WTC11 (cell line): ENCODE measurements around the gene NPW. TPM values are rescaled to one million over a fixed set of nuclear protein-coding genes. Genes with fewer than 3 reads are reported as not detected.
A peak's percentile ranks its signal among the peaks of the same experiment; 100 is the strongest.
"Not testable (repeated sequence)": the region's sequence is repeated elsewhere in the genome, so short reads cannot be mapped to it uniquely, and the experiment has no call there.

Source experiments
- ATAC-seq: fragments of 200-7000 bp; cut with Tn5 transposase; 2 replicates; pipeline ENCODE4 v1.10.0; 2021; ENCODE audit warnings: mild to moderate bottlenecking, moderate library complexity
- CTCF ChIA-PET: fragments of 300-600 bp; sonication (Branson Sonifier 250); formaldehyde crosslinking; loops from one replicate; lab custom pipeline; 2021; ENCODE audit warnings: antibody characterized with exemption; lab: Charles Lee
- POLR2A ChIA-PET: fragments of 350-600 bp; sonication (Branson Sonifier 250); formaldehyde crosslinking; loops from one replicate; lab custom pipeline; 2021; ENCODE audit warnings: antibody characterized with exemption; lab: Charles Lee
- DNase-seq: peaks from one replicate; pipeline ENCODE4 v3.0.0; 2021; ENCODE audit warnings: low spot score
- H3K27ac Mint-ChIP-seq: 2 replicates; pipeline ENCODE4 v1.8.0; 2021; ENCODE audit warnings: mixed read lengths
- H3K27me3 Mint-ChIP-seq: 2 replicates; pipeline ENCODE4 v1.8.0; 2021; ENCODE audit warnings: low read depth, mild to moderate bottlenecking, moderate library complexity, mixed read lengths
- H3K36me3 Mint-ChIP-seq: 2 replicates; pipeline ENCODE4 v1.8.0; 2021; ENCODE audit warnings: mixed read lengths
- H3K4me1 Mint-ChIP-seq: 2 replicates; pipeline ENCODE4 v1.8.0; 2022; ENCODE audit warnings: mixed read lengths
- H3K4me3 Mint-ChIP-seq: 2 replicates; pipeline ENCODE4 v1.8.0; 2021; ENCODE audit warnings: mild to moderate bottlenecking, moderate library complexity, mixed read lengths
- H3K9me3 Mint-ChIP-seq: 2 replicates; pipeline ENCODE4 v1.8.0; 2021; ENCODE audit warnings: mixed read lengths
- CREM ChIP-seq: sonication (generic); formaldehyde crosslinking; IDR thresholded peaks from 2 replicates; pipeline ENCODE4 v1.8.1; 2022; ENCODE audit warnings: mild to moderate bottlenecking, missing genetic modification reagents, moderate library complexity
- ELF4 ChIP-seq: sonication (generic); formaldehyde crosslinking; IDR thresholded peaks from 2 replicates; pipeline ENCODE4 v1.8.1; 2022; ENCODE audit warnings: low read depth, mild to moderate bottlenecking, moderate library complexity, missing genetic modification reagents
- FOXK1 ChIP-seq: sonication (generic); formaldehyde crosslinking; IDR thresholded peaks from 2 replicates; pipeline ENCODE4 v1.8.0; 2022; ENCODE audit warnings: mild to moderate bottlenecking, moderate library complexity, missing genetic modification reagents
- GABPB1 ChIP-seq: sonication (generic); formaldehyde crosslinking; IDR thresholded peaks from 2 replicates; pipeline ENCODE4 v1.8.1; 2023; ENCODE audit warnings: mild to moderate bottlenecking, missing genetic modification reagents
- JUN ChIP-seq: sonication (generic); formaldehyde crosslinking; IDR thresholded peaks from 2 replicates; pipeline ENCODE4 v1.8.0; 2023; ENCODE audit warnings: mild to moderate bottlenecking, missing genetic modification reagents
- KAT7 ChIP-seq: sonication (generic); formaldehyde crosslinking; IDR thresholded peaks from 2 replicates; pipeline ENCODE4 v1.8.1; 2023; ENCODE audit warnings: missing genetic modification reagents, mild to moderate bottlenecking, borderline replicate concordance
- MYBL2 ChIP-seq: sonication (generic); formaldehyde crosslinking; IDR thresholded peaks from 2 replicates; pipeline ENCODE4 v1.8.1; 2023; ENCODE audit warnings: mild to moderate bottlenecking, moderate library complexity, missing genetic modification reagents
- RELA ChIP-seq: sonication (generic); formaldehyde crosslinking; IDR thresholded peaks from 2 replicates; pipeline ENCODE4 v1.8.1; 2022; ENCODE audit warnings: missing genetic modification reagents, mild to moderate bottlenecking, borderline replicate concordance
- SMAD3 ChIP-seq: sonication (generic); formaldehyde crosslinking; IDR thresholded peaks from 2 replicates; pipeline ENCODE4 v1.8.0; 2022; ENCODE audit warnings: missing genetic modification reagents, mild to moderate bottlenecking, borderline replicate concordance
- TEAD1 ChIP-seq: sonication (generic); formaldehyde crosslinking; IDR thresholded peaks from 2 replicates; pipeline ENCODE4 v1.8.0; 2022; ENCODE audit warnings: mild to moderate bottlenecking, missing genetic modification reagents
- TP53 ChIP-seq: sonication (generic); formaldehyde crosslinking; IDR thresholded peaks from 2 replicates; pipeline ENCODE4 v1.8.1; 2023; ENCODE audit warnings: mild to moderate bottlenecking, missing genetic modification reagents
- ZNF396 ChIP-seq: fragments of 250-450 bp; sonication (Bioruptor Pico); IDR thresholded peaks from 2 replicates; pipeline ENCODE4 v1.8.0; 2021; ENCODE audit warnings: mild to moderate bottlenecking, moderate library complexity, borderline replicate concordance
- total RNA-seq: library from RNA; stranded (reverse); gene quantifications from 3 replicates; pipeline ENCODE4 v1.2.3, GENCODE V29; 2021
- TF ChIP-seq, protein P1 (sequence below): sonication (generic); formaldehyde crosslinking; IDR thresholded peaks from 2 replicates; pipeline ENCODE4 v1.8.0; 2023; ENCODE audit warnings: missing genetic modification reagents, mild to moderate bottlenecking, borderline replicate concordance
- TF ChIP-seq, protein P2 (sequence below): sonication (generic); formaldehyde crosslinking; IDR thresholded peaks from 2 replicates; pipeline ENCODE4 v1.8.0; 2022; ENCODE audit warnings: mild to moderate bottlenecking, missing genetic modification reagents
- TF ChIP-seq, protein P3 (sequence below): sonication (generic); formaldehyde crosslinking; IDR thresholded peaks from 2 replicates; pipeline ENCODE4 v1.8.1; 2023; ENCODE audit warnings: mild to moderate bottlenecking, missing genetic modification reagents, moderate library complexity
- TF ChIP-seq, protein P4 (sequence below): sonication (generic); formaldehyde crosslinking; IDR thresholded peaks from 2 replicates; pipeline ENCODE4 v1.8.1; 2022; ENCODE audit warnings: low read depth, mild to moderate bottlenecking, moderate library complexity, missing genetic modification reagents, borderline replicate concordance
- TF ChIP-seq, protein P5 (sequence below): fragments of 250-450 bp; sonication (Bioruptor Pico); IDR thresholded peaks from 2 replicates; pipeline ENCODE4 v1.9.0; 2021; ENCODE audit warnings: mild to moderate bottlenecking
- TF ChIP-seq, protein P6 (sequence below): sonication (generic); formaldehyde crosslinking; IDR thresholded peaks from 2 replicates; pipeline ENCODE4 v1.8.1; 2022; ENCODE audit warnings: missing genetic modification reagents, borderline replicate concordance
- TF ChIP-seq, protein P7 (sequence below): sonication (generic); formaldehyde crosslinking; IDR thresholded peaks from 2 replicates; pipeline ENCODE4 v1.8.1; 2023; ENCODE audit warnings: mild to moderate bottlenecking, missing genetic modification reagents
- TF ChIP-seq, protein P8 (sequence below): fragments of 250-450 bp; sonication (Bioruptor Pico); IDR thresholded peaks from 2 replicates; pipeline ENCODE4 v1.9.0; 2021; ENCODE audit warnings: moderate library complexity, mild to moderate bottlenecking, inconsistent platforms, borderline replicate concordance

The NPW gene
- total RNA-seq, 1 experiment from 2014 or later = 15.2 TPM

DNA sequence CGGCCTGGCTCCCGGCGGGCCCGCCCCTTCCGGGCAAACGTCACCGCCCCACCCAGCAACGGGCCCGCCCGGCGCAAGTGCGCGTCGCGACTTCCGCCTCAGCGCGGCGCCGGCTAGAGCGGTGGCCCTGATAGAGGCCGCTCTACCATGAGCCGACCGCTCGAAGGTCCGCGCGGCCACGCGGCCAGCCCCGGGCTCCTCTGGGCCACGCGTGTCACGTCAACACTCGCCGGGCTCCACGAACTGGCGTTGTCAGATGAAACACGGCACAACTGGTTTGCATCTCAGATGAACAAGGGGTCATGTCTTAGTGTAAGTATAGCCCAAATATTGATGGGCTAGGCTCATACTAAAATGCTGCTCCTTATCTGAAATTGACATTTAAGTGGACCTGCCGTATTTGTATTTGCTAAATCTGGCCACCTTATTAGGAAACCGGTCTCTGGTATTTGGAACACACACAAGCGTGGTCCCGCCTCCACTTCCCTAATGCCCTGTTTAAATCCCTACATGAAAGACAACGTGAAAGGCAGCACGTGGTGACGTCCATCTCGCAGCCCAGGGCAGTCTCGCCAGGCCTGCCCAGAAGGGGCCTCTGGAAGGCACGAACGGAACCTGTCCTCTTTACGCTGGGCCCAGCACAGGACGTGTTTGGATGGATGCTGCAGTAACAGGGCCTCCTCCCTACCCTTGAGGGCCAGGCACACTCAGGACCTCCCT is 9.6 kb upstream of the NPW start, which contains the start of gene ZNF598 (continued):
- TF ChIP-seq CREM (CRISPR knock-in tag) (0 out of 2 replicates have a peak, but pooled peaks have one; percentile 38), GABPB1 (CRISPR knock-in tag) (peak; percentile 48; the same call in 1 of the 2 replicates), MYBL2 (CRISPR knock-in tag) (0 out of 2 replicates have a peak, but pooled peaks have one; percentile 58), FOXK1 (CRISPR knock-in tag) (peak; percentile 72), ELF4 (CRISPR knock-in tag) (no peak)
- TF ChIP-seq, protein P1, sequence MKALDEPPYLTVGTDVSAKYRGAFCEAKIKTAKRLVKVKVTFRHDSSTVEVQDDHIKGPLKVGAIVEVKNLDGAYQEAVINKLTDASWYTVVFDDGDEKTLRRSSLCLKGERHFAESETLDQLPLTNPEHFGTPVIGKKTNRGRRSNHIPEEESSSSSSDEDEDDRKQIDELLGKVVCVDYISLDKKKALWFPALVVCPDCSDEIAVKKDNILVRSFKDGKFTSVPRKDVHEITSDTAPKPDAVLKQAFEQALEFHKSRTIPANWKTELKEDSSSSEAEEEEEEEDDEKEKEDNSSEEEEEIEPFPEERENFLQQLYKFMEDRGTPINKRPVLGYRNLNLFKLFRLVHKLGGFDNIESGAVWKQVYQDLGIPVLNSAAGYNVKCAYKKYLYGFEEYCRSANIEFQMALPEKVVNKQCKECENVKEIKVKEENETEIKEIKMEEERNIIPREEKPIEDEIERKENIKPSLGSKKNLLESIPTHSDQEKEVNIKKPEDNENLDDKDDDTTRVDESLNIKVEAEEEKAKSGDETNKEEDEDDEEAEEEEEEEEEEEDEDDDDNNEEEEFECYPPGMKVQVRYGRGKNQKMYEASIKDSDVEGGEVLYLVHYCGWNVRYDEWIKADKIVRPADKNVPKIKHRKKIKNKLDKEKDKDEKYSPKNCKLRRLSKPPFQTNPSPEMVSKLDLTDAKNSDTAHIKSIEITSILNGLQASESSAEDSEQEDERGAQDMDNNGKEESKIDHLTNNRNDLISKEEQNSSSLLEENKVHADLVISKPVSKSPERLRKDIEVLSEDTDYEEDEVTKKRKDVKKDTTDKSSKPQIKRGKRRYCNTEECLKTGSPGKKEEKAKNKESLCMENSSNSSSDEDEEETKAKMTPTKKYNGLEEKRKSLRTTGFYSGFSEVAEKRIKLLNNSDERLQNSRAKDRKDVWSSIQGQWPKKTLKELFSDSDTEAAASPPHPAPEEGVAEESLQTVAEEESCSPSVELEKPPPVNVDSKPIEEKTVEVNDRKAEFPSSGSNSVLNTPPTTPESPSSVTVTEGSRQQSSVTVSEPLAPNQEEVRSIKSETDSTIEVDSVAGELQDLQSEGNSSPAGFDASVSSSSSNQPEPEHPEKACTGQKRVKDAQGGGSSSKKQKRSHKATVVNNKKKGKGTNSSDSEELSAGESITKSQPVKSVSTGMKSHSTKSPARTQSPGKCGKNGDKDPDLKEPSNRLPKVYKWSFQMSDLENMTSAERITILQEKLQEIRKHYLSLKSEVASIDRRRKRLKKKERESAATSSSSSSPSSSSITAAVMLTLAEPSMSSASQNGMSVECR = 0 out of 2 replicates have a peak, but pooled peaks have one; percentile 76
- TF ChIP-seq, protein P2, sequence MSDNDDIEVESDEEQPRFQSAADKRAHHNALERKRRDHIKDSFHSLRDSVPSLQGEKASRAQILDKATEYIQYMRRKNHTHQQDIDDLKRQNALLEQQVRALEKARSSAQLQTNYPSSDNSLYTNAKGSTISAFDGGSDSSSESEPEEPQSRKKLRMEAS (CRISPR knock-in tag) = peak; percentile 92

DNA sequence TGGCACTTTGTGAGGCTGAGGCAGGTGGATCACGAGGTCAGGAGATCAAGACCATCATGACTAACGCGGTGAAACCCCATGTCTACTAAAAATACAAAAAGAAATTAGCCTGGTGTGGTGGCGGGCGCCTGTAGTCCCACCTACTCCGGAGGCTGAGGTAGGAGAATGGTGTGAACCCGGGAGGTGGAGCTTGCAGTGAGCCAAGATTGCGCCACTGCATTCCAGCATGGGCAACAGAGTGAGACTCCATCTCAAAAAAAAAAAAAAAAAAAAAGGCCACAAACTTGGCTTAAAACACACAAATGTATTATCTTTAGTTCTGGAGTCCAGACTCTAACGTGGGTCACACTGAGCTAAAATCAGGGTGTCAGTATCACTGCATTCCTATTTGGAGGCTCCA is 7.9 kb upstream of the NPW start:
- peaks cover 22% of the 10 kb centered on the region for H3K4me1 Mint-ChIP-seq

DNA sequence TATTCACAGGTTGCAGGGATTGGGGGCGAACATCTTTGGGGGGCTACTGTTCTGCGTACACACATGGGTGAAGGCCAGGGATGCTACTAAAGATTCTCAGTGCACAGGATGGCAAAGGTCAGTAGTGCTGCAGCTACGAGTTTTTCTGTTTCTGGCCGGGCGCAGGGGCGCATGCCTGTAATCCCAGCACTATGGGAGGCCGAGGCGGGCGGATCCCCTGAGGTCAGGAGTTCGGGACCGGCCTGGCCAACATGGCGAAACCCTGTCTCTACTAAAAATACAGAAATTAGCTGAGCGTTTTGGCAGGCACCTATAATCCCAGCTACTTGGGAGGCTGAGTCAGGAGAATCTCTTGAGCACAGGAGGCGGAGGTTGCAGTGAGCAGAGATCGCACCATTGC is 6.1 kb upstream of the NPW start:
- ATAC-seq (no peak), DNase-seq (no peak)
- no peaks in the 10 kb centered on the region for H3K9me3 Mint-ChIP-seq
- H3K4me3 Mint-ChIP-seq = no peak overlapping the region
- no peak overlapping the region for H3K27ac Mint-ChIP-seq
- ChIA-PET POLR2A (no interaction called here), CTCF (interaction anchor here (0.5 to 6.5 kb wide), 4 partner anchors 9 to 21 kb away, joined by 3 to 82 read pairs (median 4); no protein-coding TSS in a partner anchor)
- H3K36me3 Mint-ChIP-seq = peaks cover 3% of the 10 kb centered on the region; the same call in 1 of the 2 replicates
- H3K4me1 Mint-ChIP-seq = peaks cover 9% of the 10 kb centered on the region
- peaks cover 26% of the 10 kb centered on the region for H3K27me3 Mint-ChIP-seq
- TF ChIP-seq, protein P3, sequence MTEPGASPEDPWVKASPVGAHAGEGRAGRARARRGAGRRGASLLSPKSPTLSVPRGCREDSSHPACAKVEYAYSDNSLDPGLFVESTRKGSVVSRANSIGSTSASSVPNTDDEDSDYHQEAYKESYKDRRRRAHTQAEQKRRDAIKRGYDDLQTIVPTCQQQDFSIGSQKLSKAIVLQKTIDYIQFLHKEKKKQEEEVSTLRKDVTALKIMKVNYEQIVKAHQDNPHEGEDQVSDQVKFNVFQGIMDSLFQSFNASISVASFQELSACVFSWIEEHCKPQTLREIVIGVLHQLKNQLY (CRISPR knock-in tag) = no peak
- TF ChIP-seq TP53 (CRISPR knock-in tag) = no peak
- TF ChIP-seq, protein P4, sequence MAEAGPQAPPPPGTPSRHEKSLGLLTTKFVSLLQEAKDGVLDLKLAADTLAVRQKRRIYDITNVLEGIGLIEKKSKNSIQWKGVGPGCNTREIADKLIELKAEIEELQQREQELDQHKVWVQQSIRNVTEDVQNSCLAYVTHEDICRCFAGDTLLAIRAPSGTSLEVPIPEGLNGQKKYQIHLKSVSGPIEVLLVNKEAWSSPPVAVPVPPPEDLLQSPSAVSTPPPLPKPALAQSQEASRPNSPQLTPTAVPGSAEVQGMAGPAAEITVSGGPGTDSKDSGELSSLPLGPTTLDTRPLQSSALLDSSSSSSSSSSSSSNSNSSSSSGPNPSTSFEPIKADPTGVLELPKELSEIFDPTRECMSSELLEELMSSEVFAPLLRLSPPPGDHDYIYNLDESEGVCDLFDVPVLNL (CRISPR knock-in tag) = no peak
- no peak for TF ChIP-seq RELA (CRISPR knock-in tag)
- TF ChIP-seq, protein P5, sequence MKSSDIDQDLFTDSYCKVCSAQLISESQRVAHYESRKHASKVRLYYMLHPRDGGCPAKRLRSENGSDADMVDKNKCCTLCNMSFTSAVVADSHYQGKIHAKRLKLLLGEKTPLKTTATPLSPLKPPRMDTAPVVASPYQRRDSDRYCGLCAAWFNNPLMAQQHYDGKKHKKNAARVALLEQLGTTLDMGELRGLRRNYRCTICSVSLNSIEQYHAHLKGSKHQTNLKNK (CRISPR knock-in tag) = no peak
- no peak for TF ChIP-seq ZNF396 (CRISPR knock-in tag)
- TF ChIP-seq, protein P6, sequence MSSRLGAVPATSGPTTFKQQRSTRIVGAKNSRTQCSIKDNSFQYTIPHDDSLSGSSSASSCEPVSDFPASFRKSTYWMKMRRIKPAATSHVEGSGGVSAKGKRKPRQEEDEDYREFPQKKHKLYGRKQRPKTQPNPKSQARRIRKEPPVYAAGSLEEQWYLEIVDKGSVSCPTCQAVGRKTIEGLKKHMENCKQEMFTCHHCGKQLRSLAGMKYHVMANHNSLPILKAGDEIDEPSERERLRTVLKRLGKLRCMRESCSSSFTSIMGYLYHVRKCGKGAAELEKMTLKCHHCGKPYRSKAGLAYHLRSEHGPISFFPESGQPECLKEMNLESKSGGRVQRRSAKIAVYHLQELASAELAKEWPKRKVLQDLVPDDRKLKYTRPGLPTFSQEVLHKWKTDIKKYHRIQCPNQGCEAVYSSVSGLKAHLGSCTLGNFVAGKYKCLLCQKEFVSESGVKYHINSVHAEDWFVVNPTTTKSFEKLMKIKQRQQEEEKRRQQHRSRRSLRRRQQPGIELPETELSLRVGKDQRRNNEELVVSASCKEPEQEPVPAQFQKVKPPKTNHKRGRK (CRISPR knock-in tag) = no peak
- TF ChIP-seq, protein P7, sequence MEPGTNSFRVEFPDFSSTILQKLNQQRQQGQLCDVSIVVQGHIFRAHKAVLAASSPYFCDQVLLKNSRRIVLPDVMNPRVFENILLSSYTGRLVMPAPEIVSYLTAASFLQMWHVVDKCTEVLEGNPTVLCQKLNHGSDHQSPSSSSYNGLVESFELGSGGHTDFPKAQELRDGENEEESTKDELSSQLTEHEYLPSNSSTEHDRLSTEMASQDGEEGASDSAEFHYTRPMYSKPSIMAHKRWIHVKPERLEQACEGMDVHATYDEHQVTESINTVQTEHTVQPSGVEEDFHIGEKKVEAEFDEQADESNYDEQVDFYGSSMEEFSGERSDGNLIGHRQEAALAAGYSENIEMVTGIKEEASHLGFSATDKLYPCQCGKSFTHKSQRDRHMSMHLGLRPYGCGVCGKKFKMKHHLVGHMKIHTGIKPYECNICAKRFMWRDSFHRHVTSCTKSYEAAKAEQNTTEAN = no peak
- no peak for TF ChIP-seq JUN (CRISPR knock-in tag)
- TF ChIP-seq KAT7 (CRISPR knock-in tag) = no peak
- TF ChIP-seq TEAD1 (CRISPR knock-in tag) = no peak
- TF ChIP-seq, protein P2 (CRISPR knock-in tag) = no peak
- no peak for TF ChIP-seq SMAD3 (CRISPR knock-in tag)
- TF ChIP-seq, protein P8, sequence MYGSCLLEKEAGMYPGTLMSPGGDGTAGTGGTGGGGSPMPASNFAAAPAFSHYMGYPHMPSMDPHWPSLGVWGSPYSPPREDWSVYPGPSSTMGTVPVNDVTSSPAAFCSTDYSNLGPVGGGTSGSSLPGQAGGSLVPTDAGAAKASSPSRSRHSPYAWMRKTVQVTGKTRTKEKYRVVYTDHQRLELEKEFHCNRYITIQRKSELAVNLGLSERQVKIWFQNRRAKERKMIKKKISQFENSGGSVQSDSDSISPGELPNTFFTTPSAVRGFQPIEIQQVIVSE (CRISPR knock-in tag) = no peak

More for the DNA sequence above, 7.9 kb upstream of the NPW start:
- CTCF ChIA-PET = interaction anchor here (0.6 to 6.5 kb wide), 5 partner anchors 7 to 504 kb away, joined by 3 to 82 read pairs (median 4); no protein-coding TSS in a partner anchor
- POLR2A ChIA-PET, DNase-seq, H3K27ac Mint-ChIP-seq, H3K36me3 Mint-ChIP-seq, ATAC-seq, H3K4me3 Mint-ChIP-seq, H3K27me3 Mint-ChIP-seq, H3K9me3 Mint-ChIP-seq: not testable (repeated sequence)
